ENCODE results near the gene ALPL.

Gene ALPL

DNA sequence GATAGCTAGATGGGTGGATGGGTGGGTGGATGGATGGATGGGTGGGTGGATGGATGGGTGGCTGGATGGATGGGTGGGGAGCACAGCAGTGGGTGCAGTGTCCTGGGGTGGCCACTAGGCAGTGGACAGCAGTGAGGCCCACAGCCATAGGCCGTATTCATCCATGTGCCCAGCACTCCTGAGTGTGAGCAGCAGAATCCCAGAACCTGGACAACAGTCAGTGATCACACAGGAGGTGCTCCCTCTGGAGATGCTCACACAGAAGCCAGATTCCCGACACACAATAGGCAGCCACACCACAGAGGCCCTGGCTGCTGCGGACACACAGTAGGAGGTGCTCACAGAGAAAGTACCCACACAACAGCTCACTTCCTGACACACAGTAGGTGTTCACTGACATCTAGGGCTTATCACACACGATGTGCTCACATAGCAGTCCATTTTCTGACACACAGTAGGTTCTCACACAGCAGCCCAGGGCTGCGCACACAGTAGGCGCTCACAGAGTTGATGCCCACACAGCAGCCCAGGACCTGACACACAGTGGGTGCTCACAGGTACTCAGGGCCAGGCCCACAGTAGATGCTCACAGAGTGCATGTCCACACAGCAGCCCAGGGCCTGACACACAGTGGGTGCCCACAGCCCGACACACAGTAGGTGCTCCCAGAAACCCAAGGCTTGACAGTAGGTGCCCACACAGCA is 95.9 kb downstream of the ALPL start:
- DNase-seq = no peak
- Histone ChIP-seq H3K4me1 (ENCODE audit: control insufficient read depth, insufficient read depth, low read length, poor library complexity, severe bottlenecking) (peaks cover 4% of the 10 kb centered on the region), H3K36me3 (ENCODE audit: control insufficient read depth, insufficient read depth, low read length) (no peaks in the 10 kb centered on the region), H3K27ac (ENCODE audit: insufficient read depth, low read length, poor library complexity, severe bottlenecking) (no peak overlapping the region), H3K4me3 (ENCODE audit: insufficient read depth, low read depth, low read length, poor library complexity, severe bottlenecking) (no peak overlapping the region), H3K9me3 (ENCODE audit: control insufficient read depth, low read length) (no peaks in the 10 kb centered on the region), H3K27me3 (replicated peaks; ENCODE audit: control insufficient read depth, insufficient read depth, low read length, poor library complexity, severe bottlenecking) (no peaks in the 10 kb centered on the region)

DNA sequence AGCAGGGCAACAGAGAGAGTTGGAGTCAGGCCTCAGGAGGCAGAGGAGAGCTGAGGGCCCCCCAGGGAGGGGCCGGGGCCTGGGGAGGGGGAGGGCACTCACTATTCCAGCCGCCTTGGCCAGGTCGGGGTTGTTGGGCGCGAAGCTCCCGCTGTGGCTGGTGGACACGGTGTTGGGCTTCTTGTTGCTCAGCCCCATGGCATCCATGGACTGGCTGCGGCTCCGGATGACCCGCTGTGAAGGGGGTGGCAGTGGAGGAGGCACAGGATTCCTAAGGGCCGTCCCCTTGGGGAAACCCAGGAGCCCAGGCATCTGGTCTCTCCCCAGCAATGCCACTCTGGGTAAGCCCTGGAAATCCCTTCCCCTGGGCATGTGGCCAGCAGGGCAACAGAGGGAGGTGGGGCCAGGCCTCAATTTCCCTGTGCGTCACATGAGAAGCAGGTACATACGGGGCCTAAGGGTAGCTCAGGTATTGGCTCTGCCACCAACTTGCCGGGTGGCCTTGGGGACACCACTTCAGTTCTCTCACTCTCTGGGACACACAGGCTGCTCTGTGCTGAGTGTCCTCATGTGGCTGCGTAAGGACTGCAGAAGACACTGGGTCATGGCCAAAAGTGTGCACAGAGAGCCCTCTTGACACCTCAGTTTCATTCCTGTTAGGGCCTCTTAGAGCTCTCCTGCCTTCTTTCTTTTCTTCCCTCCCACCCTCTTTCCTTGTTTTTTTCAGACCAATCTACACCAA is 96.9 kb downstream of the ALPL start:
- H3K9me3 ChIP-seq (ENCODE audit: control insufficient read depth, low read length) = no peaks in the 10 kb centered on the region
- H3K27me3 ChIP-seq (replicated peaks; ENCODE audit: control insufficient read depth, insufficient read depth, low read length, poor library complexity, severe bottlenecking) = no peaks in the 10 kb centered on the region
- H3K4me1 ChIP-seq (ENCODE audit: control insufficient read depth, insufficient read depth, low read length, poor library complexity, severe bottlenecking) = peaks cover 4% of the 10 kb centered on the region
- no peak for DNase-seq
- H3K27ac ChIP-seq (ENCODE audit: insufficient read depth, low read length, poor library complexity, severe bottlenecking) = no peak overlapping the region
- H3K36me3 ChIP-seq (ENCODE audit: control insufficient read depth, insufficient read depth, low read length) = no peaks in the 10 kb centered on the region
- H3K4me3 ChIP-seq (ENCODE audit: insufficient read depth, low read depth, low read length, poor library complexity, severe bottlenecking) = no peak overlapping the region

DNA sequence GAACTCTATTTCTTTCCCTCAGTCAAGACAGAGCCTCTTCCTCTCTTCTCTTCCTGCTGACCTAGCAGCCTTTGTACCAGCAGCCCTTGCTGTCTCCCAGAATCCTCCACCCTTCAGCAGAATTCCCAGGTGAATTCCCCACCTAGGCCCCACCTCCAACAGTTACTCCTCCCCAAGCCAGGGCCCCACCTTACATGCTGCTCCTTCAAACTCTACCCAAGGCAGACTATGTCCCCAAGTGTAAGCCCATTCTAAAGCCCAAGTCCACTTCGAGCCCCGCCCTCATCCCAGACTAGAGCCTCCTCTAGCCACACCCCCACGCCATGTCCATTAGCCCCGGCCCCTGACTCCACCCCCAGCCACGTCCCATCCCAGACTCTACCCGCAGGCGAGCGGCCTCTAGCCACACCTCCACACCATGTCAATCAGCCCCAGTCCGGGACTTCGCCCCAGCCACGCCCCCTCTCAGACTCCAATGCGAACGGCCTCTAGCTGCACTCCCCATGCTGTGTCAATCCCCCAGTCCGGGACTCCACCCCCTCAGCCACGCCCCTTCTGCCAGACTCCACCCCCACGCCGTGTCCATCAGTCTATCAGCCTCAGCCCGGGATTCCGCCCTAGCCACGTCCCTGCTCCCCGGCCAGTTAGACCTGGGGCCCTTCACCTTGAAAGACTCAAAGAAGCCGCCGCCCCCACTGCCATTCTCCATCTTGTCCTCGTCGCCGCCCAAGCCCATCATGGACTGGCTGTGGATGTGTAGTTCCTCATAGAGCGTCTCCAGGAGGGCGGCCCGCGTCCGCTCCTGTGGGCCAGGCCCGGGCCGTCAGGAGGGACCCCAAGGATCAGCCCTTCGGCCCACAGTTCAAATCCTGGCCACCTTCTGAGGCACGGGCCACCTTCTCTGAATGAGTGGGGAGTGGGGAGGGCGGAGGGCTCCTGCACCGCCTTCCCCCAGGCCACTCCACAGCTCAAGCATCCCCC is 98.6 kb downstream of the ALPL start:
- no peak overlapping the region for H3K4me3 ChIP-seq (ENCODE audit: insufficient read depth, low read depth, low read length, poor library complexity, severe bottlenecking)
- H3K27ac ChIP-seq (ENCODE audit: insufficient read depth, low read length, poor library complexity, severe bottlenecking) = no peak overlapping the region
- no peak for DNase-seq
- no peaks in the 10 kb centered on the region for H3K36me3 ChIP-seq (ENCODE audit: control insufficient read depth, insufficient read depth, low read length)
- peaks cover 4% of the 10 kb centered on the region for H3K4me1 ChIP-seq (ENCODE audit: control insufficient read depth, insufficient read depth, low read length, poor library complexity, severe bottlenecking)
- no peaks in the 10 kb centered on the region for H3K27me3 ChIP-seq (replicated peaks; ENCODE audit: control insufficient read depth, insufficient read depth, low read length, poor library complexity, severe bottlenecking)
- H3K9me3 ChIP-seq (ENCODE audit: control insufficient read depth, low read length) = no peaks in the 10 kb centered on the region

DNA sequence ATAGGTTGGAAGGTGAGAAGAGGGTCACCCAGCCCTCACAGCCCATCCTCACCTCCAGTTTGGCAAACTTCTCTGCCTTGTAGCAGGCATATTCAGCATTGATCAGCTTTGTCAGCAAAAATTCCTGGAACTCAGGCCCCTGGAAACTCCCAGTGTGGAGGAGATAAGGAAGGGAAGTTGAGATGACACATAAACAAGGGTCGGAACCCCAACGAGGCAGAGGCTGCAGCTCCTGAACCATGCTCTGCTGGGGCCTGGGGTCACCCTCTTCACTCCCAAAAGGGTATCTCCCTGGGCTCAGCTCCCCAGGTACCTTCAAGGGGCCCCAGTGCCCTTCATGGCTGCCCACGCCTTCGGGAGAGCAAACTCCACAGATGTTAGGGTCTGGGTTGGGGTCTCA is 99.6 kb downstream of the ALPL start:
- H3K4me3 ChIP-seq (ENCODE audit: insufficient read depth, low read depth, low read length, poor library complexity, severe bottlenecking) = no peak overlapping the region
- H3K9me3 ChIP-seq (ENCODE audit: control insufficient read depth, low read length) = no peaks in the 10 kb centered on the region
- H3K4me1 ChIP-seq (ENCODE audit: control insufficient read depth, insufficient read depth, low read length, poor library complexity, severe bottlenecking) = peaks cover 4% of the 10 kb centered on the region
- DNase-seq = no peak
- H3K36me3 ChIP-seq (ENCODE audit: control insufficient read depth, insufficient read depth, low read length) = no peaks in the 10 kb centered on the region
- H3K27me3 ChIP-seq (replicated peaks; ENCODE audit: control insufficient read depth, insufficient read depth, low read length, poor library complexity, severe bottlenecking) = no peaks in the 10 kb centered on the region
- H3K27ac ChIP-seq (ENCODE audit: insufficient read depth, low read length, poor library complexity, severe bottlenecking) = no peak overlapping the region

DNA sequence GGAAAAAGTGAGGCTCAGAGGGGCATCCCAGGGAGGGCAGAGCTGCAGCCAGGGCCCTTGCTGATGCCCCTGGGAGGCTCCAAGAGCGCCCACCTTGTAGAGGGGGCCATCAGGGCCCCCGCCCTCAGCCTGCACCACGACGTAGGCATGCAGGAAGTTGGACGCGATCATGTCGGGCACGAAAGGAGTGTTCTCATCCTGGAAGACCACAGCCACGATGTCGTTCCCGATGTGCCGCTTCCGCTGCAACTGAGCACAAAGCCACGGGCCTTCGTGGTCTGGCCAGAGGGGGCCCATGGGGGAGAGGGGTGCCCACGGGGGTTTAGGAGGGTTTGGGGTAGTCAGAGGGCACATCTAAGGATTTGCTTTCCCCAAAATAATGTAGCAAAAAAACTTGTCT is 100.8 kb downstream of the ALPL start:
- Histone ChIP-seq H3K36me3 (ENCODE audit: control insufficient read depth, insufficient read depth, low read length) (no peaks in the 10 kb centered on the region), H3K4me1 (ENCODE audit: control insufficient read depth, insufficient read depth, low read length, poor library complexity, severe bottlenecking) (peaks cover 4% of the 10 kb centered on the region), H3K27ac (ENCODE audit: insufficient read depth, low read length, poor library complexity, severe bottlenecking) (no peak overlapping the region), H3K9me3 (ENCODE audit: control insufficient read depth, low read length) (no peaks in the 10 kb centered on the region), H3K4me3 (ENCODE audit: insufficient read depth, low read depth, low read length, poor library complexity, severe bottlenecking) (no peak overlapping the region), H3K27me3 (replicated peaks; ENCODE audit: control insufficient read depth, insufficient read depth, low read length, poor library complexity, severe bottlenecking) (no peaks in the 10 kb centered on the region)
- no peak for DNase-seq

DNA sequence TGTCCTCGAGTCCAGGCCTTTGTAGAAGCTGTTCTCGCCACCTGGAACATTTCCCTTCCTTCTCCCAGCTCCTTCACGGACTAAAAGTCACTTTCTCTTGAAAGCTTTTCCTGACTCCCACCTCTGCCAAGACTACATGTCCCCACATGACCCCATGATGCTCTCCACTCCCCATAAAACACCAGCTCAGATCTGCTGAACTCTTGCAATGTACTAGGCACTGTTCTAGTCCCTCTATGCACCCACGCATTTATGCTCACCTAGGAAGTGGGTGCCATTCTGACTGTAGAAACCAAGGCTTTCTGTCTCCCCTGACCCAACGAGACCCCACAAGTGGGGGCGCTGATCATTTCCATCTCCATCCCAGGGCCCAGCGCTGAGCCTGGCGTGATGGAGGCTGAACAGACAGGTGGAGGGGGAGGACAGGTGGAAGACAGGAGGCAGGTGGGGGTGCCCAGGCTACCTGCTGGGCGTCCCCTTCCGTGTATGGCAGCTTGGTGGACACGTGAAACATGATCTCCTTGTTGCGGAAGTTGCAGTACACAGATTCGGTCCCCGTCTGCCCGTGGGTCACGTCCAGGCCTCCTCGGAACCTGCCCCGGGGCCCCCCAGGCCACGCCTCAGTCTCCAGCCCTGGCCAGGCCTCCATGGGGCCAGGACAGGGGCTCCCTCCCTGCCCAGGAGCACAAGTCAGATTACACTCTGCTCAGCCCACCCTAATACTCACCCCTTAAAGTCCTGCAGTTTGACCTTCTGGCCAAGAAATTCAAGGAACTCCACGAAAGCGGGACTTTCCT is 102.0 kb downstream of the ALPL start:
- H3K4me3 ChIP-seq (ENCODE audit: insufficient read depth, low read depth, low read length, poor library complexity, severe bottlenecking) = no peak overlapping the region
- no peak for DNase-seq
- H3K9me3 ChIP-seq (ENCODE audit: control insufficient read depth, low read length) = no peaks in the 10 kb centered on the region
- H3K4me1 ChIP-seq (ENCODE audit: control insufficient read depth, insufficient read depth, low read length, poor library complexity, severe bottlenecking) = peaks cover 4% of the 10 kb centered on the region
- H3K27me3 ChIP-seq (replicated peaks; ENCODE audit: control insufficient read depth, insufficient read depth, low read length, poor library complexity, severe bottlenecking) = no peaks in the 10 kb centered on the region
- H3K36me3 ChIP-seq (ENCODE audit: control insufficient read depth, insufficient read depth, low read length) = no peaks in the 10 kb centered on the region
- H3K27ac ChIP-seq (ENCODE audit: insufficient read depth, low read length, poor library complexity, severe bottlenecking) = no peak overlapping the region

DNA sequence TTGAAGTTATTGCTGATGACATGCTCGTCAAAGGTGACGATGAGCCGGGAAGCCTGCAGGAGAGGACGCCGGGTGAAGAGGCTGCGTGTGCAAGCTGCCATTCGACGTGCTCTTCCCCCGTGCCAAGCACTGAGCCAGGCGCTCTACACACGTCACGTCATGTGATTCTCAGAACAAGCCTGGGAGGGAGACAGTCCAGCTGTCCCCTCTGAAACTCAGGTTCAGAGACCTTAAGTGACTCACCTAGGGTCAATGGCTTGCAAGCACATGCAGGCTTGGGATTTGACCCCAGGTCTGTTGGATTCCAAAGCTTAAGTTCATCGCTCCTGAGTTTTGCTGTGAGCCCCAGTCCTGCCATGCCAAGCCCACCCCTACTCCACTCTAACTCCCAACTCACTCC is 102.8 kb downstream of the ALPL start:
- Histone ChIP-seq H3K27me3 (replicated peaks; ENCODE audit: control insufficient read depth, insufficient read depth, low read length, poor library complexity, severe bottlenecking) (no peaks in the 10 kb centered on the region), H3K4me3 (ENCODE audit: insufficient read depth, low read depth, low read length, poor library complexity, severe bottlenecking) (no peak overlapping the region)
- DNase-seq = no peak

DNA sequence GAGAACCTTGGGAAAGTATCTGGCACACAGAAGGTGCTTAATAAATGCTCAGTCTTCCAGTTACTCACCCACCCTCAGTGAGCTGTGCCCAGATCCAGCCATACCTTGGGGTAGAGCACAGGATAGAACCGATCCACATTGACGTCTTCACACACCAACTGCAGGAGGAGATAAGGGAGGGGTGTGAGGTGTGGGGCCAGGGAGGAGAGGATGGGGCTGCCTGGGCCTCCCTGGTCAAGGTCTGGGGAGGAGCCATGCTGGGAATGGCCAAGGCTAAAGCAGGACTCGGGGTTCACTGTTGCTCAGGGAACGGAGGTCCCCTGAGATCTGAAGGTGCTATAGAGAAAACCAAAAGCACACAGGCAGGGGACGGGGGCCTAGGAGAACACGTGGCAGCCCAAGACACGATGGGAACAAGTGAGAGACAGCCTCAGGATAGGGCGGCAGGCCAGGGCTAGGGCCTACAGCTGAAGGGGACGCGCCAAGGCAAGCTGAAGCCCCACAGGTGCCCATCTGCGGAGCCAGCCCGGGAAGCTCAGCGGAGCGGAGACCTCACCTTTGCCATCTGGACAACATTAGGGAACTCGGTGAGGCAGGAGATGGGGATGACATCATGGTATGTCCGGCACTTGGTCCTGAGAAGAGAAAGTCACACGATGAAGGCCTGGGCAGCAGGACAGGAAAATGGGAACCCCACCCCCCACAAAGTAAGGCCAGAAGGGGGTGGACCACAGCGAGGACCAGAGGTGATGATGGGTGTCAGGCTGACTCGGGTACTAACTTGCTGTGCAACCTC is 104.0 kb downstream of the ALPL start:
- H3K27me3 ChIP-seq (replicated peaks; ENCODE audit: control insufficient read depth, insufficient read depth, low read length, poor library complexity, severe bottlenecking) = no peaks in the 10 kb centered on the region
- no peak overlapping the region for H3K27ac ChIP-seq (ENCODE audit: insufficient read depth, low read length, poor library complexity, severe bottlenecking)
- no peak overlapping the region for H3K4me3 ChIP-seq (ENCODE audit: insufficient read depth, low read depth, low read length, poor library complexity, severe bottlenecking)
- H3K4me1 ChIP-seq (ENCODE audit: control insufficient read depth, insufficient read depth, low read length, poor library complexity, severe bottlenecking) = no peaks in the 10 kb centered on the region
- H3K9me3 ChIP-seq (ENCODE audit: control insufficient read depth, low read length) = no peaks in the 10 kb centered on the region
- no peaks in the 10 kb centered on the region for H3K36me3 ChIP-seq (ENCODE audit: control insufficient read depth, insufficient read depth, low read length)
- no peak for DNase-seq

More for the DNA sequence above, 102.8 kb downstream of the ALPL start:
- Histone ChIP-seq H3K9me3 (ENCODE audit: control insufficient read depth, low read length) (no peaks in the 10 kb centered on the region), H3K27ac (ENCODE audit: insufficient read depth, low read length, poor library complexity, severe bottlenecking) (no peak overlapping the region), H3K4me1 (ENCODE audit: control insufficient read depth, insufficient read depth, low read length, poor library complexity, severe bottlenecking) (peaks cover 4% of the 10 kb centered on the region), H3K36me3 (ENCODE audit: control insufficient read depth, insufficient read depth, low read length) (no peaks in the 10 kb centered on the region)
